GM23338 (cell line): ENCODE measurements around the gene PLN. TPM values are rescaled to one million over a fixed set of nuclear protein-coding genes. Genes with fewer than 3 reads are reported as not detected.

Experiments used
- ATAC-seq: fragments of 200-7000 bp; cut with Tn5 transposase; 3 replicates; pipeline ENCODE4 v1.9.1; 2020
- DNase-seq: peaks from one replicate; pipeline ENCODE4 v3.0.0-alpha.2; 2015; ENCODE audit warnings: low spot score
- H2AFZ ChIP-seq: fragments of 200-600 bp; sonication (generic); 2 replicates; pipeline ENCODE4 v1.8.0; 2016; ENCODE audit warnings: antibody characterized with exemption, mild to moderate bottlenecking, moderate library complexity
- H3F3A ChIP-seq: fragments of 200-600 bp; sonication (generic); replicated peaks from 2 replicates; pipeline ENCODE4 v1.8.0; 2017; ENCODE audit warnings: antibody characterized with exemption, mixed run types, low read depth
- H3K27ac ChIP-seq: fragments of 200-600 bp; sonication (generic); 2 replicates; pipeline ENCODE4 v1.6.1; 2016; ENCODE audit warnings: low read depth
- H3K27me3 ChIP-seq: fragments of 200-600 bp; sonication (generic); 2 replicates; pipeline ENCODE4 v1.8.0; 2016; ENCODE audit warnings: mild to moderate bottlenecking, mixed run types, moderate library complexity; ENCODE audit not compliant: insufficient read depth
- H3K36me3 ChIP-seq: fragments of 200-600 bp; sonication (generic); 2 replicates; pipeline ENCODE4 v1.8.0; 2016; ENCODE audit warnings: mild to moderate bottlenecking; ENCODE audit not compliant: insufficient read depth
- H3K4me1 ChIP-seq: fragments of 200-600 bp; sonication (generic); 2 replicates; pipeline ENCODE4 v1.8.0; 2016; ENCODE audit warnings: mild to moderate bottlenecking, moderate library complexity; ENCODE audit not compliant: insufficient read depth
- H3K4me2 ChIP-seq: fragments of 200-600 bp; sonication (generic); 2 replicates; pipeline ENCODE4 v1.7.1; 2017; ENCODE audit warnings: mixed run types
- H3K4me3 ChIP-seq: fragments of 200-600 bp; sonication (generic); 2 replicates; pipeline ENCODE4 v1.6.1; 2016; ENCODE audit warnings: mixed run types
- H3K79me2 ChIP-seq: fragments of 200-600 bp; sonication (generic); replicated peaks from 2 replicates; pipeline ENCODE4 v1.8.0; 2017; ENCODE audit warnings: mild to moderate bottlenecking; ENCODE audit not compliant: insufficient read depth
- H3K9me2 ChIP-seq: fragments of 200-600 bp; sonication (generic); 2 replicates; pipeline ENCODE4 v1.8.0; 2017; ENCODE audit not compliant: insufficient read depth
- H4K20me1 ChIP-seq: fragments of 200-600 bp; sonication (generic); replicated peaks from 2 replicates; pipeline ENCODE4 v1.8.0; 2017; ENCODE audit warnings: mild to moderate bottlenecking; ENCODE audit not compliant: insufficient read depth
- H3K27ac Mint-ChIP-seq: 2 replicates; pipeline ENCODE4 v1.8.0; 2020; ENCODE audit warnings: inconsistent platforms, mild to moderate bottlenecking, moderate library complexity, mixed read lengths
- H3K27me3 Mint-ChIP-seq: 3 replicates; pipeline ENCODE4 v1.8.0; 2022; ENCODE audit warnings: low read depth, mild to moderate bottlenecking, moderate library complexity, mixed read lengths, inconsistent platforms; ENCODE audit not compliant: insufficient read depth, poor library complexity
- H3K36me3 Mint-ChIP-seq: 3 replicates; pipeline ENCODE4 v1.8.0; 2021; ENCODE audit warnings: low read depth, mild to moderate bottlenecking, inconsistent platforms, moderate library complexity, mixed read lengths
- H3K4me1 Mint-ChIP-seq: 3 replicates; pipeline ENCODE4 v1.8.0; 2020; ENCODE audit warnings: mild to moderate bottlenecking, inconsistent platforms, mixed read lengths
- H3K4me3 Mint-ChIP-seq: 3 replicates; pipeline ENCODE4 v1.8.0; 2021; ENCODE audit warnings: moderate library complexity, mild to moderate bottlenecking, inconsistent platforms, mixed read lengths
- H3K9me3 Mint-ChIP-seq: 3 replicates; pipeline ENCODE4 v1.8.0; 2020; ENCODE audit warnings: moderate library complexity, mild to moderate bottlenecking, inconsistent platforms, mixed read lengths
- CREB1 ChIP-seq: fragments of 250-450 bp; sonication (Bioruptor Pico); IDR thresholded peaks from 2 replicates; pipeline ENCODE4 v1.5.0; 2020; ENCODE audit warnings: low read depth, mild to moderate bottlenecking, moderate library complexity
- EZH2 ChIP-seq: fragments of 200-600 bp; sonication (generic); IDR thresholded peaks from one replicate; pipeline ENCODE4 v1.8.0; 2017; ENCODE audit warnings: antibody characterized with exemption, mild to moderate bottlenecking, low read depth; ENCODE audit not compliant: unreplicated experiment
- EZH2phosphoT487 ChIP-seq: fragments of 200-600 bp; sonication (generic); IDR thresholded peaks from one replicate; pipeline ENCODE4 v1.8.1; 2018; ENCODE audit warnings: antibody characterized with exemption; ENCODE audit not compliant: unreplicated experiment
- JUNB ChIP-seq: IDR thresholded peaks from one replicate; pipeline ENCODE4 v1.6.1; 2016; ENCODE audit warnings: antibody characterized with exemption; ENCODE audit not compliant: unreplicated experiment
- NANOG ChIP-seq: IDR thresholded peaks from 2 replicates; pipeline ENCODE4 v1.6.1; 2016; ENCODE audit warnings: antibody characterized with exemption, borderline replicate concordance
- POLR2AphosphoS5 ChIP-seq: IDR thresholded peaks from 2 replicates; pipeline ENCODE4 v1.6.1; 2016; ENCODE audit warnings: antibody characterized with exemption, low read depth
- STAT1 ChIP-seq: IDR thresholded peaks from one replicate; pipeline ENCODE4 v1.6.1; 2016; ENCODE audit warnings: antibody characterized with exemption; ENCODE audit not compliant: unreplicated experiment
- ZNF114 ChIP-seq: fragments of 250-450 bp; sonication (Bioruptor Pico); IDR thresholded peaks from 2 replicates; pipeline ENCODE4 v1.5.0; 2020; ENCODE audit warnings: mild to moderate bottlenecking, moderate library complexity
- ZNF331 ChIP-seq: fragments of 250-450 bp; sonication (Bioruptor Pico); IDR thresholded peaks from 2 replicates; pipeline ENCODE4 v1.5.0; 2020; ENCODE audit warnings: low read depth, mild to moderate bottlenecking, moderate library complexity
- polyA plus RNA-seq: library from polyadenylated mRNA; unstranded; fragments of >200 nt; fragmentation: Nextera tagmentation; extraction: Ambion mirVana; gene quantifications from 2 replicates; pipeline ENCODE4 v1.2.1, GENCODE V29; 2016
- total RNA-seq: library from RNA; depleted of rRNA; stranded (reverse); fragments of >200 nt; shearing (Covaris generic); gene quantifications from 2 replicates; pipeline ENCODE4 v1.2.3, GENCODE V29; 2014
- TF ChIP-seq, protein P1 (sequence below): IDR thresholded peaks from 2 replicates; pipeline ENCODE4 v1.6.1; 2016; ENCODE audit warnings: antibody characterized with exemption
- TF ChIP-seq, protein P2 (sequence below): fragments of 250-450 bp; sonication (Bioruptor Pico); IDR thresholded peaks from 2 replicates; pipeline ENCODE4 v1.5.0; 2020; ENCODE audit warnings: mild to moderate bottlenecking, moderate library complexity
- TF ChIP-seq, protein P3 (sequence below), 2 experiments: fragments of 200-600 bp in 1 of 2; sonication (generic) in 1 of 2; conservative IDR thresholded peaks; 2 replicates each; pipeline versions ENCODE4 v1.5.1 to v1.6.1; 2016 to 2017; ENCODE audit warnings: antibody characterized with exemption in 2 of 2, low read depth in 2 of 2, mild to moderate bottlenecking in 2 of 2, moderate library complexity in 1 of 2
- TF ChIP-seq, protein P4 (sequence below): IDR thresholded peaks from one replicate; pipeline ENCODE4 v1.6.1; 2018; ENCODE audit warnings: antibody characterized with exemption; ENCODE audit not compliant: unreplicated experiment

The PLN gene
- total and polyA plus RNA-seq, 2 experiments from 2014 or later, result 0.10 TPM; not detected in 1

DNA sequence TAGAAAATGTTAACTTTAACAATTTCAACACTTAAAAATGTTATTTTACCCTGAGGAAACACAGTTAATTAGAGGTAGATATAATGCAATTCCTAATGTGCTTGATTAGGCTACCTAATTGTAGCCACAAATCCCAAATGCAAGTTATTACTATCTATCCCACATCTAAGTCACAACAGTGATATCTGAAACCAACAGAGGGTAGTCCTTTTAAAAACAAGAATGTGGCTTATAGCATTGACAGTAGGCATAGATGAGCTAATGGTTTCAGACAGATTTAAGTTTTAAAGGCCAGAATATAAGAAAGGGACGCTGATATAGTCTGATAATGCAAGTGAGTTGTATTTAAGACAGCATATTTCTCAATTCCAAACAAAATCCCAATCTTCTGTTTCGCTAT is 23.0 kb downstream of the PLN start:
- peaks cover under 1% of the 10 kb centered on the region; the same call in 2 of the 3 replicates for H3K4me1 Mint-ChIP-seq
- H2AFZ ChIP-seq, result no peak overlapping the region
- no peak overlapping the region for H3K4me3 ChIP-seq
- H3K27ac ChIP-seq, result no peak overlapping the region
- H3K36me3 Mint-ChIP-seq, result peaks cover 28% of the 10 kb centered on the region
- ATAC-seq (no peak), DNase-seq (no peak)
- H3K4me3 Mint-ChIP-seq, result no peak overlapping the region
- no peaks in the 10 kb centered on the region for H4K20me1 ChIP-seq
- TF ChIP-seq CREB1, result no peak
- TF ChIP-seq STAT1, result no peak
- TF ChIP-seq, protein P1, sequence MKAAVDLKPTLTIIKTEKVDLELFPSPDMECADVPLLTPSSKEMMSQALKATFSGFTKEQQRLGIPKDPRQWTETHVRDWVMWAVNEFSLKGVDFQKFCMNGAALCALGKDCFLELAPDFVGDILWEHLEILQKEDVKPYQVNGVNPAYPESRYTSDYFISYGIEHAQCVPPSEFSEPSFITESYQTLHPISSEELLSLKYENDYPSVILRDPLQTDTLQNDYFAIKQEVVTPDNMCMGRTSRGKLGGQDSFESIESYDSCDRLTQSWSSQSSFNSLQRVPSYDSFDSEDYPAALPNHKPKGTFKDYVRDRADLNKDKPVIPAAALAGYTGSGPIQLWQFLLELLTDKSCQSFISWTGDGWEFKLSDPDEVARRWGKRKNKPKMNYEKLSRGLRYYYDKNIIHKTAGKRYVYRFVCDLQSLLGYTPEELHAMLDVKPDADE, result no peak
- no peak for TF ChIP-seq ZNF114 (CRISPR knock-in tag)
- TF ChIP-seq, protein P2, sequence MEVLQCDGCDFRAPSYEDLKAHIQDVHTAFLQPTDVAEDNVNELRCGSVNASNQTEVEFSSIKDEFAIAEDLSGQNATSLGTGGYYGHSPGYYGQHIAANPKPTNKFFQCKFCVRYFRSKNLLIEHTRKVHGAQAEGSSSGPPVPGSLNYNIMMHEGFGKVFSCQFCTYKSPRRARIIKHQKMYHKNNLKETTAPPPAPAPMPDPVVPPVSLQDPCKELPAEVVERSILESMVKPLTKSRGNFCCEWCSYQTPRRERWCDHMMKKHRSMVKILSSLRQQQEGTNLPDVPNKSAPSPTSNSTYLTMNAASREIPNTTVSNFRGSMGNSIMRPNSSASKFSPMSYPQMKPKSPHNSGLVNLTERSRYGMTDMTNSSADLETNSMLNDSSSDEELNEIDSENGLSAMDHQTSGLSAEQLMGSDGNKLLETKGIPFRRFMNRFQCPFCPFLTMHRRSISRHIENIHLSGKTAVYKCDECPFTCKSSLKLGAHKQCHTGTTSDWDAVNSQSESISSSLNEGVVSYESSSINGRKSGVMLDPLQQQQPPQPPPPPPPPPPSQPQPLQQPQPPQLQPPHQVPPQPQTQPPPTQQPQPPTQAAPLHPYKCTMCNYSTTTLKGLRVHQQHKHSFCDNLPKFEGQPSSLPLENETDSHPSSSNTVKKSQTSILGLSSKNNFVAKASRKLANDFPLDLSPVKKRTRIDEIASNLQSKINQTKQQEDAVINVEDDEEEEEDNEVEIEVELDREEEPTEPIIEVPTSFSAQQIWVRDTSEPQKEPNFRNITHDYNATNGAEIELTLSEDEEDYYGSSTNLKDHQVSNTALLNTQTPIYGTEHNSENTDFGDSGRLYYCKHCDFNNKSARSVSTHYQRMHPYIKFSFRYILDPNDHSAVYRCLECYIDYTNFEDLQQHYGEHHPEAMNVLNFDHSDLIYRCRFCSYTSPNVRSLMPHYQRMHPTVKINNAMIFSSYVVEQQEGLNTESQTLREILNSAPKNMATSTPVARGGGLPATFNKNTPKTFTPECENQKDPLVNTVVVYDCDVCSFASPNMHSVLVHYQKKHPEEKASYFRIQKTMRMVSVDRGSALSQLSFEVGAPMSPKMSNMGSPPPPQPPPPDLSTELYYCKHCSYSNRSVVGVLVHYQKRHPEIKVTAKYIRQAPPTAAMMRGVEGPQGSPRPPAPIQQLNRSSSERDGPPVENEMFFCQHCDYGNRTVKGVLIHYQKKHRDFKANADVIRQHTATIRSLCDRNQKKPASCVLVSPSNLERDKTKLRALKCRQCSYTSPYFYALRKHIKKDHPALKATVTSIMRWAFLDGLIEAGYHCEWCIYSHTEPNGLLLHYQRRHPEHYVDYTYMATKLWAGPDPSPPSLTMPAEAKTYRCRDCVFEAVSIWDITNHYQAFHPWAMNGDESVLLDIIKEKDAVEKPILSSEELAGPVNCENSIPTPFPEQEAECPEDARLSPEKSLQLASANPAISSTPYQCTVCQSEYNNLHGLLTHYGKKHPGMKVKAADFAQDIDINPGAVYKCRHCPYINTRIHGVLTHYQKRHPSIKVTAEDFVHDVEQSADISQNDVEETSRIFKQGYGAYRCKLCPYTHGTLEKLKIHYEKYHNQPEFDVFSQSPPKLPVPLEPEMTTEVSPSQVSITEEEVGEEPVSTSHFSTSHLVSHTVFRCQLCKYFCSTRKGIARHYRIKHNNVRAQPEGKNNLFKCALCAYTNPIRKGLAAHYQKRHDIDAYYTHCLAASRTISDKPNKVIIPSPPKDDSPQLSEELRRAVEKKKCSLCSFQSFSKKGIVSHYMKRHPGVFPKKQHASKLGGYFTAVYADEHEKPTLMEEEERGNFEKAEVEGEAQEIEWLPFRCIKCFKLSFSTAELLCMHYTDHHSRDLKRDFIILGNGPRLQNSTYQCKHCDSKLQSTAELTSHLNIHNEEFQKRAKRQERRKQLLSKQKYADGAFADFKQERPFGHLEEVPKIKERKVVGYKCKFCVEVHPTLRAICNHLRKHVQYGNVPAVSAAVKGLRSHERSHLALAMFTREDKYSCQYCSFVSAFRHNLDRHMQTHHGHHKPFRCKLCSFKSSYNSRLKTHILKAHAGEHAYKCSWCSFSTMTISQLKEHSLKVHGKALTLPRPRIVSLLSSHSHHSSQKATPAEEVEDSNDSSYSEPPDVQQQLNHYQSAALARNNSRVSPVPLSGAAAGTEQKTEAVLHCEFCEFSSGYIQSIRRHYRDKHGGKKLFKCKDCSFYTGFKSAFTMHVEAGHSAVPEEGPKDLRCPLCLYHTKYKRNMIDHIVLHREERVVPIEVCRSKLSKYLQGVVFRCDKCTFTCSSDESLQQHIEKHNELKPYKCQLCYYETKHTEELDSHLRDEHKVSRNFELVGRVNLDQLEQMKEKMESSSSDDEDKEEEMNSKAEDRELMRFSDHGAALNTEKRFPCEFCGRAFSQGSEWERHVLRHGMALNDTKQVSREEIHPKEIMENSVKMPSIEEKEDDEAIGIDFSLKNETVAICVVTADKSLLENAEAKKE (CRISPR knock-in tag), result no peak
- TF ChIP-seq JUNB, result no peak
- no peak for TF ChIP-seq NANOG
- TF ChIP-seq EZH2phosphoT487, result no peak
- TF ChIP-seq, protein P3, sequence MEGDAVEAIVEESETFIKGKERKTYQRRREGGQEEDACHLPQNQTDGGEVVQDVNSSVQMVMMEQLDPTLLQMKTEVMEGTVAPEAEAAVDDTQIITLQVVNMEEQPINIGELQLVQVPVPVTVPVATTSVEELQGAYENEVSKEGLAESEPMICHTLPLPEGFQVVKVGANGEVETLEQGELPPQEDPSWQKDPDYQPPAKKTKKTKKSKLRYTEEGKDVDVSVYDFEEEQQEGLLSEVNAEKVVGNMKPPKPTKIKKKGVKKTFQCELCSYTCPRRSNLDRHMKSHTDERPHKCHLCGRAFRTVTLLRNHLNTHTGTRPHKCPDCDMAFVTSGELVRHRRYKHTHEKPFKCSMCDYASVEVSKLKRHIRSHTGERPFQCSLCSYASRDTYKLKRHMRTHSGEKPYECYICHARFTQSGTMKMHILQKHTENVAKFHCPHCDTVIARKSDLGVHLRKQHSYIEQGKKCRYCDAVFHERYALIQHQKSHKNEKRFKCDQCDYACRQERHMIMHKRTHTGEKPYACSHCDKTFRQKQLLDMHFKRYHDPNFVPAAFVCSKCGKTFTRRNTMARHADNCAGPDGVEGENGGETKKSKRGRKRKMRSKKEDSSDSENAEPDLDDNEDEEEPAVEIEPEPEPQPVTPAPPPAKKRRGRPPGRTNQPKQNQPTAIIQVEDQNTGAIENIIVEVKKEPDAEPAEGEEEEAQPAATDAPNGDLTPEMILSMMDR (conservative IDR thresholded peaks at IDR 0.05; ENCODE audit: low read depth in 2 of 2), result no peak
- TF ChIP-seq, protein P4, sequence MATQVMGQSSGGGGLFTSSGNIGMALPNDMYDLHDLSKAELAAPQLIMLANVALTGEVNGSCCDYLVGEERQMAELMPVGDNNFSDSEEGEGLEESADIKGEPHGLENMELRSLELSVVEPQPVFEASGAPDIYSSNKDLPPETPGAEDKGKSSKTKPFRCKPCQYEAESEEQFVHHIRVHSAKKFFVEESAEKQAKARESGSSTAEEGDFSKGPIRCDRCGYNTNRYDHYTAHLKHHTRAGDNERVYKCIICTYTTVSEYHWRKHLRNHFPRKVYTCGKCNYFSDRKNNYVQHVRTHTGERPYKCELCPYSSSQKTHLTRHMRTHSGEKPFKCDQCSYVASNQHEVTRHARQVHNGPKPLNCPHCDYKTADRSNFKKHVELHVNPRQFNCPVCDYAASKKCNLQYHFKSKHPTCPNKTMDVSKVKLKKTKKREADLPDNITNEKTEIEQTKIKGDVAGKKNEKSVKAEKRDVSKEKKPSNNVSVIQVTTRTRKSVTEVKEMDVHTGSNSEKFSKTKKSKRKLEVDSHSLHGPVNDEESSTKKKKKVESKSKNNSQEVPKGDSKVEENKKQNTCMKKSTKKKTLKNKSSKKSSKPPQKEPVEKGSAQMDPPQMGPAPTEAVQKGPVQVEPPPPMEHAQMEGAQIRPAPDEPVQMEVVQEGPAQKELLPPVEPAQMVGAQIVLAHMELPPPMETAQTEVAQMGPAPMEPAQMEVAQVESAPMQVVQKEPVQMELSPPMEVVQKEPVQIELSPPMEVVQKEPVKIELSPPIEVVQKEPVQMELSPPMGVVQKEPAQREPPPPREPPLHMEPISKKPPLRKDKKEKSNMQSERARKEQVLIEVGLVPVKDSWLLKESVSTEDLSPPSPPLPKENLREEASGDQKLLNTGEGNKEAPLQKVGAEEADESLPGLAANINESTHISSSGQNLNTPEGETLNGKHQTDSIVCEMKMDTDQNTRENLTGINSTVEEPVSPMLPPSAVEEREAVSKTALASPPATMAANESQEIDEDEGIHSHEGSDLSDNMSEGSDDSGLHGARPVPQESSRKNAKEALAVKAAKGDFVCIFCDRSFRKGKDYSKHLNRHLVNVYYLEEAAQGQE, result no peak
- TF ChIP-seq EZH2, result no peak
- TF ChIP-seq POLR2AphosphoS5, result no peak
- no peak for TF ChIP-seq ZNF331 (CRISPR knock-in tag)
- no peak overlapping the region for H3K4me2 ChIP-seq
- no peaks in the 10 kb centered on the region for H3K9me2 ChIP-seq
- H3K4me1 ChIP-seq, result 0 out of 2 replicates have a peak, but pooled peaks cover under 1% of the 10 kb centered on the region
- no peaks in the 10 kb centered on the region for H3K27me3 ChIP-seq
- H3K79me2 ChIP-seq, result peaks cover 5% of the 10 kb centered on the region; the same call in 1 of the 2 replicates
- H3K9me3 Mint-ChIP-seq, result peaks cover 31% of the 10 kb centered on the region
- H3K36me3 ChIP-seq, result peaks cover 22% of the 10 kb centered on the region
- no peaks in the 10 kb centered on the region for H3F3A ChIP-seq
- peaks cover 1% of the 10 kb centered on the region for H3K27me3 Mint-ChIP-seq
- no peak overlapping the region for H3K27ac Mint-ChIP-seq
